Measurements from ENCODE around the gene NIPAL3.

DNA sequence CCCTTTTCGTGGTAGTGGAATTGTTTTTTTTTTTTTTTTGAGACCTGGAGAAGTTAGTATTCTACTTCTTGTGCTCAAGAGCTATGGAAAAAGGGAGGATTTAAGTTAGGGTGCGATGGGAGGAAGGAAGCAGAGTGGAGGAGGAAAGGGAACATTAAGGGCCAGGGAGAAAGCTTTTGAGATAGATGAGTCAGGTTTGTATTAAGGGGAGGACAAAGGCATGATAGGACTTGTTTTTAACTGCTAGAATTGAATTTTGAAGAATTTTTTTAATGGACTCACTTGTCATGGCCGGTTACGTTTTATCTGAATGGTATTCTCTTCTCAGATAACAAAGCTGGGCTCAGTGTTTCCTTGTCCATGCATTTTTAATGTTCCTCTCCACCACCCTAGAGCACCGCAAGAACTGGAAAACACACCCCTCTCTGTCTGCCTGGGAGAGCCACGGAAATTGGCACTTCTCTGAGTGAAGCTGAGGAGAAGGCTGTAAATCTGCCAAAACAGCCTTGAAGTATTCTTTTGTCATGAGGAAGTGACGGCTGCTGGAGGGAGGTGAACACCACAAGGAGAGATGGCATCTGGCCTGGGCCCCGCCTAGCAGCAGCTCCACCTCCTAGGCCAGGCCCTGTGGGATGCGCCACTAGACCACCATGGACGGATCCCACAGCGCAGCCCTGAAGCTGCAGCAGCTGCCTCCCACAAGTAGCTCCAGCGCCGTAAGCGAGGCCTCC is 3.5 kb downstream of the NIPAL3 start:
- TF ChIP-seq, protein P1, sequence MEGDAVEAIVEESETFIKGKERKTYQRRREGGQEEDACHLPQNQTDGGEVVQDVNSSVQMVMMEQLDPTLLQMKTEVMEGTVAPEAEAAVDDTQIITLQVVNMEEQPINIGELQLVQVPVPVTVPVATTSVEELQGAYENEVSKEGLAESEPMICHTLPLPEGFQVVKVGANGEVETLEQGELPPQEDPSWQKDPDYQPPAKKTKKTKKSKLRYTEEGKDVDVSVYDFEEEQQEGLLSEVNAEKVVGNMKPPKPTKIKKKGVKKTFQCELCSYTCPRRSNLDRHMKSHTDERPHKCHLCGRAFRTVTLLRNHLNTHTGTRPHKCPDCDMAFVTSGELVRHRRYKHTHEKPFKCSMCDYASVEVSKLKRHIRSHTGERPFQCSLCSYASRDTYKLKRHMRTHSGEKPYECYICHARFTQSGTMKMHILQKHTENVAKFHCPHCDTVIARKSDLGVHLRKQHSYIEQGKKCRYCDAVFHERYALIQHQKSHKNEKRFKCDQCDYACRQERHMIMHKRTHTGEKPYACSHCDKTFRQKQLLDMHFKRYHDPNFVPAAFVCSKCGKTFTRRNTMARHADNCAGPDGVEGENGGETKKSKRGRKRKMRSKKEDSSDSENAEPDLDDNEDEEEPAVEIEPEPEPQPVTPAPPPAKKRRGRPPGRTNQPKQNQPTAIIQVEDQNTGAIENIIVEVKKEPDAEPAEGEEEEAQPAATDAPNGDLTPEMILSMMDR (optimal IDR thresholded peaks at IDR 0.05 in 1 of 3, IDR thresholded peaks at IDR 0.05 in 1 of 3, conservative IDR thresholded peaks at IDR 0.05 in 1 of 3; ENCODE audit: extremely low read depth in 1 of 3, insufficient read depth in 2 of 3, low read length in 3 of 3) = no peak
- no peak for TF ChIP-seq EZH2 (IDR thresholded peaks at IDR 0.05; ENCODE audit: low read length)

All from keratinocyte (primary cell).